Activated CD4-positive, alpha-beta T cell treated with anti-CD3 and anti-CD28 coated beads, Interleukin-2, amount 10 ng/mL, durations not matched to agents 7 days and 5 days (primary cell): Measurements from ENCODE around the gene KIAA1755. TPM values are rescaled to one million over a fixed set of nuclear protein-coding genes. Genes with fewer than 3 reads are reported as not detected.

Experiments
- CTCF ChIA-PET: fragments of 350-600 bp; sonication (Branson Sonifier 250); formaldehyde crosslinking; loops from one replicate; lab custom pipeline; 2021; ENCODE audit warnings: antibody characterized with exemption; lab: Charles Lee
- POLR2A ChIA-PET: fragments of 350-600 bp; sonication (Branson Sonifier 250); formaldehyde crosslinking; loops from one replicate; lab custom pipeline; 2021; ENCODE audit warnings: antibody characterized with exemption; lab: Charles Lee
- DNase-seq: peaks from one replicate; pipeline ENCODE4 v3.0.0-alpha.2; 2020
- H3K27ac Mint-ChIP-seq: one replicate; pipeline ENCODE4 v1.8.0; 2021; ENCODE audit warnings: mild to moderate bottlenecking, moderate library complexity, mixed read lengths
- H3K27me3 Mint-ChIP-seq: one replicate; pipeline ENCODE4 v1.8.0; 2021; ENCODE audit warnings: mixed read lengths
- H3K36me3 Mint-ChIP-seq: one replicate; pipeline ENCODE4 v1.8.0; 2021; ENCODE audit warnings: low read depth, mixed read lengths
- H3K4me1 Mint-ChIP-seq: one replicate; pipeline ENCODE4 v1.8.0; 2021; ENCODE audit warnings: mixed read lengths
- H3K4me3 Mint-ChIP-seq: one replicate; pipeline ENCODE4 v1.8.0; 2021; ENCODE audit warnings: mild to moderate bottlenecking, moderate library complexity, mixed read lengths
- H3K9me3 Mint-ChIP-seq: one replicate; pipeline ENCODE4 v1.8.0; 2021; ENCODE audit warnings: mixed read lengths
- total RNA-seq, 2 experiments: library from RNA; stranded (reverse); gene quantifications; one replicate each; pipeline ENCODE4 v1.2.3, GENCODE V29; 2021

The KIAA1755 gene
- not detected for total RNA-seq

DNA sequence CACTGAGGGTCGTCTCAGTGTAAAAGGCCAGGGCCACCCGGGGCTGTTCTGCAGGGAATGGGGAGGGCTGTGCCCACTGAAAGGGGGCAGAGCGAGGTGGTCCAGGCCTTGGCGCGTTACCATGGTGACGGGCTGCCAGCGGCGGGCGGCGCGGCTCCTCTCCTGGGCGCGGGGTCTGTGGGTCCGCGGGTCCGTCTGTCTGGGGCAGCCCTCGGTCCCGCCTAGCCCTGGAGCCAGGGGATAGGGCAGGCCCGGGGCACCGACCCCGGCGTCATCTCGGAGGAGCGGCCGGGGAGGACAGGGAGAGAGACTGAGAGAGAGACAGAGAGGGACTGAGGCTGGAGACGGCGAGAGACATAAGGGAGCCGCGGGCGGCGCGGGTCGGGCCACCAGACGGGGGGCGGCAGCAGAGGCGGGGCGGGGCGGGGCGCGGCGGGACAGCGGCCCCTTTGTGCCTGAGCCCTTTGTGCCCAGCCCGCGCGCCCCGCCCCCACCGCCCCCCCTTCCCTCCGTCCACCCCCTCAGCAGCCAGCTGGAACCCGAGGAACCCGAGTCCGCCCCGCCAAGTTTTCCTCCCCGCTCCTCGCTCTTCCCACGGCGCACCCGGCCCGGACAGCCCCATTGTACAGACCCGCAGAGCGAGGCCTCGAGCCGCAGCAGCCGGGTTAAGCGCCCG, at the start of gene KIAA1755:
Gene KIAA1755, minus strand, starts transcription at position 358 of the 676 bp plus-strand sequence. Its CDS starts 235 bp downstream, at position 123.
- Mint-ChIP-seq H3K9me3 (no peaks in the 10 kb centered on the region), H3K27me3 (peaks cover 45% of the 10 kb centered on the region)

DNA sequence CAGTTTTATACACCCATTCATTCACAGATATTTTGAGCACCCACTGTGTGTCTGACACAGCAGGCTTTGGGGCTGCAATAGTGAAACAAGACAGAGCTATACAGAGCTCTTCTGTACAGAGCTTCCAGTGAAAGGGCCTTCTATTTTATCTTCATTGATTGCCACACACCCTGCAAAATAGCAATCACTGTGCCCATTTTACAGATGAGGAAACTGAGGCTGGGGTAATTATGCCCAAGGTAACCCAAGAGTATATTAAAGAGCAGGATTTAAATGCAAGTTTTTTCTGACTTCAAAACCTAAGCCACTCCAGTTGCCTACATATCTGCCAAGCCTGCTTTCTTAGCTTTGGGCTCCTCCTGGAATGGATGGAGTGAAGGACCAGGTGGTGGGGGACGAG, 47.9 kb upstream of the KIAA1755 start:
- Mint-ChIP-seq H3K36me3 (no peaks in the 10 kb centered on the region), H3K27ac (no peak overlapping the region), H3K9me3 (no peaks in the 10 kb centered on the region), H3K27me3 (peaks cover 18% of the 10 kb centered on the region), H3K4me3 (no peak overlapping the region), H3K4me1 (peaks cover 19% of the 10 kb centered on the region)
- DNase-seq = no peak
- ChIA-PET POLR2A (no interaction called here), CTCF (no interaction called here)

More for the DNA sequence above, at the start of gene KIAA1755:
- H3K36me3 Mint-ChIP-seq = no peaks in the 10 kb centered on the region
- no peak within 1 kb of the TSS for H3K4me3 Mint-ChIP-seq
- CTCF ChIA-PET = interaction anchor here (0.6 kb wide), 1 partner anchor 35 kb away, joined by 3 read pairs; no protein-coding TSS in a partner anchor
- no peak within 1 kb of the TSS for H3K27ac Mint-ChIP-seq
- no peaks in the 10 kb centered on the region for H3K4me1 Mint-ChIP-seq
- DNase-seq = no peak
- POLR2A ChIA-PET = no interaction called here

- Mint-ChIP-seq H3K27ac (no peak overlapping the region), H3K4me1 (peaks cover 21% of the 10 kb centered on the region), H3K36me3 (no peaks in the 10 kb centered on the region), H3K27me3 (peaks cover 22% of the 10 kb centered on the region), H3K4me3 (no peak overlapping the region), H3K9me3 (no peaks in the 10 kb centered on the region)
- POLR2A ChIA-PET = no interaction called here
- CTCF ChIA-PET = no interaction called here
- no peak for DNase-seq
Measured at GRCh38 chr20:38308047-38308438, 47.5 kb upstream of the KIAA1755 start.

GRCh38 chr20:38307371-38308046, 47.0 kb upstream of the KIAA1755 start:
- no peaks in the 10 kb centered on the region for H3K36me3 Mint-ChIP-seq

GRCh38 chr20:38306379-38306778, 45.8 kb upstream of the KIAA1755 start:
- peaks cover 35% of the 10 kb centered on the region for H3K27me3 Mint-ChIP-seq
- POLR2A ChIA-PET = no interaction called here

More at GRCh38 chr20:38307371-38308046, 47.0 kb upstream of the KIAA1755 start:
- POLR2A ChIA-PET = no interaction called here
- Mint-ChIP-seq H3K9me3 (no peaks in the 10 kb centered on the region), H3K4me1 (peaks cover 21% of the 10 kb centered on the region), H3K27me3 (peaks cover 27% of the 10 kb centered on the region), H3K4me3 (no peak overlapping the region), H3K27ac (no peak overlapping the region)
- CTCF ChIA-PET = interaction anchor here (0.5 kb wide), 1 partner anchor 503 kb away, joined by 4 read pairs; no protein-coding TSS in a partner anchor
- no peak for DNase-seq

GRCh38 chr20:38305541-38305940, 45.0 kb upstream of the KIAA1755 start:
- Mint-ChIP-seq H3K36me3 (no peaks in the 10 kb centered on the region), H3K9me3 (no peaks in the 10 kb centered on the region), H3K27me3 (peaks cover 40% of the 10 kb centered on the region), H3K4me3 (no peak overlapping the region), H3K27ac (no peak overlapping the region), H3K4me1 (peaks cover 21% of the 10 kb centered on the region)
- ChIA-PET POLR2A (no interaction called here), CTCF (no interaction called here)
- DNase-seq = no peak

More at GRCh38 chr20:38306379-38306778, 45.8 kb upstream of the KIAA1755 start:
- peaks cover 21% of the 10 kb centered on the region for H3K4me1 Mint-ChIP-seq
- no peaks in the 10 kb centered on the region for H3K9me3 Mint-ChIP-seq
- H3K36me3 Mint-ChIP-seq = no peaks in the 10 kb centered on the region
- H3K4me3 Mint-ChIP-seq = no peak overlapping the region
- DNase-seq = no peak
- CTCF ChIA-PET = no interaction called here
- no peak overlapping the region for H3K27ac Mint-ChIP-seq

GRCh38 chr20:38304845-38305447, 44.4 kb upstream of the KIAA1755 start:
- no peak overlapping the region for H3K27ac Mint-ChIP-seq
- H3K9me3 Mint-ChIP-seq = no peaks in the 10 kb centered on the region
- ChIA-PET POLR2A (no interaction called here), CTCF (no interaction called here)
- H3K4me3 Mint-ChIP-seq = no peak overlapping the region
- peaks cover 21% of the 10 kb centered on the region for H3K4me1 Mint-ChIP-seq
- DNase-seq = peak; percentile 17
- H3K27me3 Mint-ChIP-seq = peaks cover 40% of the 10 kb centered on the region
- H3K36me3 Mint-ChIP-seq = no peaks in the 10 kb centered on the region

GRCh38 chr20:38303908-38304379, 43.4 kb upstream of the KIAA1755 start, which contains the start of gene BPI:
Gene BPI, plus strand, starts transcription at chr20:38304156. Its CDS starts 68 bp downstream, at chr20:38304224.
- Mint-ChIP-seq H3K27me3 (peaks cover 41% of the 10 kb centered on the region), H3K9me3 (no peaks in the 10 kb centered on the region), H3K27ac (no peak within 1 kb of the TSS), H3K4me3 (no peak within 1 kb of the TSS), H3K36me3 (no peaks in the 10 kb centered on the region), H3K4me1 (peaks cover 21% of the 10 kb centered on the region)
- ChIA-PET POLR2A (no interaction called here), CTCF (no interaction called here)
- no peak for DNase-seq

- Mint-ChIP-seq H3K4me3 (no peak overlapping the region), H3K4me1 (peaks cover 19% of the 10 kb centered on the region), H3K27me3 (peaks cover 42% of the 10 kb centered on the region), H3K27ac (no peak overlapping the region), H3K9me3 (no peaks in the 10 kb centered on the region), H3K36me3 (no peaks in the 10 kb centered on the region)
- DNase-seq = no peak
- CTCF ChIA-PET = no interaction called here
- POLR2A ChIA-PET = no interaction called here
Measured at GRCh38 chr20:38302786-38303185, 42.3 kb upstream of the KIAA1755 start.

DNA sequence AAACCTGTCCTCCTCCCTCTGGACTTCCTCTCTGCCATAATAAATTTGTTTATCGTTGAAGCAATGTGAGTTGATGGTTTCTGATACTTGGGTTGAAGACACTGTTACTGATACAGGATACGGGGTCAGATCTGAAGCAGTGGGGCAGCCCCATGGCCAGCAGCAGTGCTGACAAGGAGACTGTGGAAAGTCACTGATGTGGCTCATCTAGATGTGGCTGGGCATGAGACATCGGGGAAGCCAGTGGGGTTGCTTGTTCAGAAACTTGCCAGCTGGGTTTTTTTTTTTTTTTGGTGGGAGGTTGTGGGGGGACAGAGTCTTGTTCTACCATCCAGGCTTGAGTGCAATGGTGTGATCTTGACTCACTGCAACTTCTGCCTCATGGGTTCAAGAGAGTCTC, 40.8 kb upstream of the KIAA1755 start:
- Mint-ChIP-seq H3K27ac (no peak overlapping the region), H3K4me1 (peaks cover 15% of the 10 kb centered on the region), H3K36me3 (no peaks in the 10 kb centered on the region), H3K4me3 (no peak overlapping the region), H3K27me3 (peaks cover 39% of the 10 kb centered on the region), H3K9me3 (no peaks in the 10 kb centered on the region)
- no peak for DNase-seq
- ChIA-PET CTCF (no interaction called here), POLR2A (no interaction called here)

GRCh38 chr20:38300438-38300837, 39.9 kb upstream of the KIAA1755 start:
- H3K36me3 Mint-ChIP-seq = no peaks in the 10 kb centered on the region
- H3K4me1 Mint-ChIP-seq = peaks cover 15% of the 10 kb centered on the region
- H3K9me3 Mint-ChIP-seq = no peaks in the 10 kb centered on the region
- H3K27me3 Mint-ChIP-seq = peaks cover 39% of the 10 kb centered on the region
- no peak overlapping the region for H3K27ac Mint-ChIP-seq
- ChIA-PET POLR2A (no interaction called here), CTCF (no interaction called here)
- H3K4me3 Mint-ChIP-seq = no peak overlapping the region
- DNase-seq = no peak

DNA sequence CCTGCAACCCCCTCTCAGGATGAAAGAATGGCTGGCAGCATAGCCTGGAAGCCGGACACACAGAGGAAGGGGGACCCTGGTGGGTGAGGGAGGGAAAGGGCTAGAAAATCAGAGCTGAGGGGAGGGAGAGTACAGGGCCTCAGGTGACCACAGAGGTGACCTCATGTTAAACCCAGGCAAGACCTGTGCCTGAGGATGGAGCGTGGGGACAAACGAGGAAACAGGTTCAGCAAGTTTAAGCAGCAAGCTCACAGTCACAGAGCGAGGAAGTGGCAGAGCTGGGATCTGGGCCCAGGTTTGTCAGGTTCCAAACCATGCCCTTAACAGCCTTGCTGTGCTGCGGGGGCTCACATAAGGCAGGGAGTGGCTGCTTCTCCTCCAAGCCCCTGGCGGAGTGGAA, 39.4 kb upstream of the KIAA1755 start:
- no peaks in the 10 kb centered on the region for H3K9me3 Mint-ChIP-seq

GRCh38 chr20:38298768-38299288, 38.3 kb upstream of the KIAA1755 start:
- POLR2A ChIA-PET = no interaction called here
- CTCF ChIA-PET = no interaction called here
- H3K27ac Mint-ChIP-seq = no peak overlapping the region

More for the DNA sequence above, 39.4 kb upstream of the KIAA1755 start:
- no peaks in the 10 kb centered on the region for H3K36me3 Mint-ChIP-seq
- ChIA-PET POLR2A (no interaction called here), CTCF (no interaction called here)
- H3K4me1 Mint-ChIP-seq = peaks cover 14% of the 10 kb centered on the region
- peaks cover 39% of the 10 kb centered on the region for H3K27me3 Mint-ChIP-seq
- no peak overlapping the region for H3K27ac Mint-ChIP-seq
- DNase-seq = no peak
- no peak overlapping the region for H3K4me3 Mint-ChIP-seq

More at GRCh38 chr20:38298768-38299288, 38.3 kb upstream of the KIAA1755 start:
- Mint-ChIP-seq H3K4me1 (peaks cover 5% of the 10 kb centered on the region), H3K9me3 (no peaks in the 10 kb centered on the region), H3K4me3 (no peak overlapping the region), H3K27me3 (peaks cover 27% of the 10 kb centered on the region), H3K36me3 (no peaks in the 10 kb centered on the region)
- no peak for DNase-seq
